ENCODE measurements around the gene SOX1. TPM values are rescaled to one million over a fixed set of nuclear protein-coding genes. Genes with fewer than 3 reads are reported as not detected.

SOX1 gene
- total RNA-seq, 1 donor from 2014 or later: 0.57 TPM

DNA sequence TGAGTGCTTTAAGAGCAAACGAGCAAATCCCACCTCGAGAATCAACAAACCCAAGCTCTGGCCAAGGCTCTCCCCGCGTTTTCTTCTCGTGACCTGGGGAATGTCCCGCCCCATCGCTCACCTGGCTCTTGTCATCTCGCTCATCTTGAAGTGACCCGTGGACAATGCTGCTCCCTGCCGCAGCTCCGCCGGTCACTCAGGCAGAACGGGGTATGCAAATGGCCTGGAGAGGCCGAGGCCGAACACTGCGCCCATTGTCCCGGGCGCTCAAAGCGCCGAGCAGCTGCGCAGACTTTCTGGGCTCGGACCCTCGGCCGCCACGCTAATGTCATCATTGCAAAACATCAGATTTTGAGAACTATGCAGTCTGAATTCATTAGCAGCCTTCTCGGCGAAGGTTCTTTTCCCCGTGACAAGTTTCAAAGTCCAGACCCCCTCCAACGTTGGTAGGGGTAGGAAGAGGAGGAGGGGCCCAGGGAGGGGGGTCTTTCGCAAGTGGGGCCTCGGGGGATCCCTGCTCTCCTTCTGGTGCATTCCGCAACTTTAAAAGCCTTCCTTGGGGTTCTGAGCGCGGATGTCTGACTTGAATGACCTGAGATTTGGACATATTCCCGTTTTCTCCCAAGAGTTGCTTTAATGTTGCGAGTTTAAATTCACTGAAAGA lies 39.7 kb downstream of the SOX1 start:
- Mint-ChIP-seq H3K4me1 (ENCODE audit: low read depth) (peaks cover 9% of the 10 kb centered on the region), H3K4me3 (ENCODE audit: low read depth) (no peak overlapping the region), H3K9me3 (ENCODE audit: low read depth) (no peaks in the 10 kb centered on the region), H3K27ac (peak overlapping the region; percentile 73), H3K27me3 (peaks cover 86% of the 10 kb centered on the region), H3K36me3 (ENCODE audit: insufficient read depth) (no peaks in the 10 kb centered on the region)
- no peak for DNase-seq (ENCODE audit: low spot score, unreplicated experiment)
- TF ChIP-seq, protein P1, sequence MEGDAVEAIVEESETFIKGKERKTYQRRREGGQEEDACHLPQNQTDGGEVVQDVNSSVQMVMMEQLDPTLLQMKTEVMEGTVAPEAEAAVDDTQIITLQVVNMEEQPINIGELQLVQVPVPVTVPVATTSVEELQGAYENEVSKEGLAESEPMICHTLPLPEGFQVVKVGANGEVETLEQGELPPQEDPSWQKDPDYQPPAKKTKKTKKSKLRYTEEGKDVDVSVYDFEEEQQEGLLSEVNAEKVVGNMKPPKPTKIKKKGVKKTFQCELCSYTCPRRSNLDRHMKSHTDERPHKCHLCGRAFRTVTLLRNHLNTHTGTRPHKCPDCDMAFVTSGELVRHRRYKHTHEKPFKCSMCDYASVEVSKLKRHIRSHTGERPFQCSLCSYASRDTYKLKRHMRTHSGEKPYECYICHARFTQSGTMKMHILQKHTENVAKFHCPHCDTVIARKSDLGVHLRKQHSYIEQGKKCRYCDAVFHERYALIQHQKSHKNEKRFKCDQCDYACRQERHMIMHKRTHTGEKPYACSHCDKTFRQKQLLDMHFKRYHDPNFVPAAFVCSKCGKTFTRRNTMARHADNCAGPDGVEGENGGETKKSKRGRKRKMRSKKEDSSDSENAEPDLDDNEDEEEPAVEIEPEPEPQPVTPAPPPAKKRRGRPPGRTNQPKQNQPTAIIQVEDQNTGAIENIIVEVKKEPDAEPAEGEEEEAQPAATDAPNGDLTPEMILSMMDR (IDR thresholded peaks at IDR 0.05; ENCODE audit: unreplicated experiment): no peak

DNA sequence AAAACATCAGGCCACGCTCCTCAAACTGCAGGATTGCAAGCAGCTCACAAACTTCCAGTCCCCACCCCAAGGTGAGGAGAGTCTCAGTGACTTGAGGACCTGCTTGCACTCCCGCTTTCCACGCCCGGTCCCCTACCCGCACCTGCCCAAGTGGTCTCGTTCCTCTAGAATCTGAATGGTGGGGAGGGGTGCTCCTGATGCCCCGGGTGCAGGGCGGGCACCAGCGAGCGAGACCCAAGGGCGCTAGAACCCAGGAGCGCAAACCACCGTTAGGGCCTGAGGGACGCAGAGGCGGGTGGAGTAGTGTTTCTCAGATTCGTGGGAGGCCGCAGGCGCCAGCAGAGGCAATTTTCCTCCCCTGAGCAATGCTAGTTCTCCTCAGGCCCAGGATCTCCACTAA lies 40.3 kb downstream of the SOX1 start:
- Mint-ChIP-seq H3K4me1 (ENCODE audit: low read depth) (peaks cover 9% of the 10 kb centered on the region), H3K9me3 (ENCODE audit: low read depth) (no peaks in the 10 kb centered on the region), H3K36me3 (ENCODE audit: insufficient read depth) (no peaks in the 10 kb centered on the region), H3K27me3 (peaks cover 86% of the 10 kb centered on the region), H3K4me3 (ENCODE audit: low read depth) (no peak overlapping the region), H3K27ac (no peak overlapping the region)
- no peak for DNase-seq (ENCODE audit: low spot score, unreplicated experiment)
- TF ChIP-seq, protein P1 (IDR thresholded peaks at IDR 0.05; ENCODE audit: unreplicated experiment): no peak

DNA sequence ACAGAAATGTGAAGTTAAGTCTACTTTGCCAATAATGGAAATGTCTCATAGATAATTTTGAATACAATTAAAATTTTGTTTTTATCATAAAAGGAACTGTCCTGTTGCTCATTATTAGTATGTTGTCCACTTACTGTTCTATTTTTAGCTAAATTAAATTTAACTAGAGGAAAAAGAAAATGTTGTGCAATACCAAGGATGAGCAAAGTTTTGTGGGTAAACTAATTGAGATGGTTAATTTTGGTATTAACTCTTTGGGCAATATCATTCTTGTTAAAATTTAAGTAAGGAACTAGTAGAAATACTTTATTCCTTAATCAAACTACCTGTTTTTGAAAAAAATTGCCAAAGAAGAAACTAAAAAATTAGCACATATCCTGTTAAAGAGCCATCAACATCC lies 43.5 kb downstream of the SOX1 start:
- H3K4me1 Mint-ChIP-seq (ENCODE audit: low read depth): peaks cover 7% of the 10 kb centered on the region

DNA sequence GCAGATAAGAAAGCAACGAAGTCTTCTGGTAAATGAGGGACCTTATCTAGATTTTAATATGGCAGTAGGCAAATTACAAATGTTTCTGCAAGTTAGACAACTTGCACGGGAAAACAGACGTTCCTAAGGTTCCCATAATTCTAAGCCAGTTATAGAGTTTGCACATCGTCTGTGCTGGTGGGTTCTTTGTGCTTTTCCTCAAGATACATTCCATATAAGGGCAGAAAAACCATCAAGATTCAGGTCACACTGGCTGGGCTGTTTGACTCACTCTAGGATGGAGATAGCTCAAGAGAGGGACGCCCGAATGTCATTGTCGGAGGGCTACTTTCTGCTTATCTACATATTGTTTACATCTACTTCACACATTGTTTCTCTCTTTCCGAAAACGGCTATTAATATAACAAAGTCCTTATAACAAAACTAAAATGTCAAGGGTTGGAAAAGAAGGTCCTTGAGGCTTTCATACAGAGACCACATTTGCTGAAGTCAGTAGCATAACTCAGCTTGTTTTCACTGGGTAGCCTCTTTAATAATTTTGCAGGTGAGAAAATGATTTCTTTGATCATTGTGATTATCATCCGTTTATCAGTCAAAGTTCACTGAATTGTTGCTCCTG lies 44.4 kb downstream of the SOX1 start:
- peaks cover 3% of the 10 kb centered on the region for H3K4me1 Mint-ChIP-seq (ENCODE audit: low read depth)
- no peak overlapping the region for H3K27ac Mint-ChIP-seq
- TF ChIP-seq, protein P1 (IDR thresholded peaks at IDR 0.05; ENCODE audit: unreplicated experiment): no peak
- H3K27me3 Mint-ChIP-seq: peaks cover 94% of the 10 kb centered on the region
- no peaks in the 10 kb centered on the region for H3K36me3 Mint-ChIP-seq (ENCODE audit: insufficient read depth)
- no peak for DNase-seq (ENCODE audit: low spot score, unreplicated experiment)
- no peaks in the 10 kb centered on the region for H3K9me3 Mint-ChIP-seq (ENCODE audit: low read depth)
- H3K4me3 Mint-ChIP-seq (ENCODE audit: low read depth): no peak overlapping the region

More for the DNA sequence above, 43.5 kb downstream of the SOX1 start:
- Mint-ChIP-seq H3K36me3 (ENCODE audit: insufficient read depth) (no peaks in the 10 kb centered on the region), H3K4me3 (ENCODE audit: low read depth) (no peak overlapping the region), H3K27me3 (peaks cover 94% of the 10 kb centered on the region), H3K27ac (no peak overlapping the region), H3K9me3 (ENCODE audit: low read depth) (no peaks in the 10 kb centered on the region)
- TF ChIP-seq, protein P1 (IDR thresholded peaks at IDR 0.05; ENCODE audit: unreplicated experiment): no peak
- no peak for DNase-seq (ENCODE audit: low spot score, unreplicated experiment)

DNA sequence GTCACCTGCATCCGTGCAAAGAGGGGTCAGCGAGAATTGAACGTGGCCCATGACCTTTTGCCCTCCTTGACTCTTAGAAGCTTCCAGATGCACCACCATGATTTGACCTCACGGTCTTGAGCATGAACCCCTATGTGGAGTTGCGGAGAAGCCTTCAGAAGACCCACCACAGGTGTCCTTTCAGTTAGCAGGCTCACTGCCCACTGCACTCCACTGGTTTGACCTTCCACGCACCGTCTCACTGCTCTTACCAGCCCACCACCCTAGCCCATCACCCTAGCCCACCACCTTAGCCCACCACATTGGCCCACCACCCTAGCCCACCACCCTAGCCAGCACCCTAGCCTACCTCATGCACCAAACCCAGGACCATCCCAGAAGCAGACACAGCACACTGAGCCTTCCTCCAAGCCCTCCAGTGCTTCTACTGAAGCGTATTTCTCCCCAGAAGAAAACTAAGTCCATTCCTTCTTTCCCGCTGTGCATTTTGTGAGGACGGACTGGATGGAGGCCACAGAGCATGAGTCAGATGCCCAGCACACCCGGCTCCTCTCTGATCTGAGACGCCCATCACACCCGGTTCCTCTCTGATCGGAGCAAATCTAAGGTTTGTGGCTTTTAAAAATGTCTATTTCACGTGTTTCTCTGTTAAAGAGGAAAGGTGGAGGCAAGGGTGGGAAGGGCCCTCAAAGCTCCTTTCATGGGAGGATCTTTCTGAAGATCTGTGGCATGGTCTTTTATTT lies 45.8 kb downstream of the SOX1 start:
- Mint-ChIP-seq H3K27ac (no peak overlapping the region), H3K4me3 (ENCODE audit: low read depth) (no peak overlapping the region), H3K27me3 (peaks cover 93% of the 10 kb centered on the region), H3K36me3 (ENCODE audit: insufficient read depth) (no peaks in the 10 kb centered on the region), H3K9me3 (ENCODE audit: low read depth) (no peaks in the 10 kb centered on the region), H3K4me1 (ENCODE audit: low read depth) (no peaks in the 10 kb centered on the region)
- TF ChIP-seq, protein P1 (IDR thresholded peaks at IDR 0.05; ENCODE audit: unreplicated experiment): no peak
- no peak for DNase-seq (ENCODE audit: low spot score, unreplicated experiment)

Data from progenitor cell of endocrine pancreas (in vitro differentiated cells).